CD4-positive, alpha-beta memory T cell (primary cell): Measurements from ENCODE around the gene NT5DC1. TPM values are rescaled to one million over a fixed set of nuclear protein-coding genes. Genes with fewer than 3 reads are reported as not detected.
A peak's percentile ranks its signal among the peaks of the same experiment; 100 is the strongest.

Source experiments
- CTCF ChIA-PET: fragments of 350-600 bp; sonication (Branson Sonifier 250); formaldehyde crosslinking; loops from one replicate; lab custom pipeline; 2021; ENCODE audit warnings: inconsistent platforms; ENCODE audit not compliant: partially characterized antibody; lab: Charles Lee
- POLR2A ChIA-PET: fragments of 350-600 bp; sonication (Branson Sonifier 250); formaldehyde crosslinking; loops from one replicate; lab custom pipeline; 2021; ENCODE audit not compliant: partially characterized antibody; lab: Charles Lee
- DNase-seq, 5 donors: peaks; one replicate each; pipeline versions ENCODE4 v3.0.0 to v3.0.0-alpha.2; 2020 to 2022; ENCODE audit warnings: mixed read lengths in 1 of 5
- H3K27ac ChIP-seq: one replicate; pipeline ENCODE4 v1.7.0; 2013; ENCODE audit warnings: low read depth, low read length
- H3K27me3 ChIP-seq: 2 replicates; pipeline ENCODE4 v1.7.0; 2013; ENCODE audit warnings: mild to moderate bottlenecking, low read length, moderate library complexity; ENCODE audit not compliant: insufficient read depth
- H3K36me3 ChIP-seq: 2 replicates; pipeline ENCODE4 v1.7.0; 2013; ENCODE audit warnings: mild to moderate bottlenecking, low read length, moderate library complexity; ENCODE audit not compliant: insufficient read depth
- H3K4me1 ChIP-seq: 2 replicates; pipeline ENCODE4 v1.7.0; 2013; ENCODE audit warnings: mild to moderate bottlenecking, low read length, moderate library complexity; ENCODE audit not compliant: insufficient read depth
- H3K4me3 ChIP-seq, 2 donors: one replicate each; pipeline ENCODE4 v1.7.0; 2013; ENCODE audit warnings: low read length in 2 of 2, mild to moderate bottlenecking in 1 of 2
- H3K9me3 ChIP-seq, 2 donors: one replicate each; pipeline ENCODE4 v1.7.0; 2013; ENCODE audit warnings: low read length in 2 of 2, control low read depth in 1 of 2; ENCODE audit not compliant: control insufficient read depth in 1 of 2
- H3K27ac Mint-ChIP-seq, 7 donors: one replicate each; pipeline ENCODE4 v1.8.0; 2020 to 2021; ENCODE audit warnings: mixed read lengths in 7 of 7, mild to moderate bottlenecking in 6 of 7, inconsistent platforms in 3 of 7, moderate library complexity in 3 of 7
- H3K27me3 Mint-ChIP-seq, 2 donors: one replicate each; pipeline ENCODE4 v1.8.0; 2020 to 2021; ENCODE audit warnings: mixed read lengths in 2 of 2
- H3K36me3 Mint-ChIP-seq, 2 donors: one replicate each; pipeline ENCODE4 v1.8.0; 2020 to 2021; ENCODE audit warnings: mixed read lengths in 2 of 2, inconsistent platforms in 1 of 2, mild to moderate bottlenecking in 1 of 2
- H3K4me1 Mint-ChIP-seq, 4 donors: one replicate each; pipeline ENCODE4 v1.8.0; 2020 to 2021; ENCODE audit warnings: mixed read lengths in 4 of 4, mild to moderate bottlenecking in 1 of 4
- H3K4me3 Mint-ChIP-seq, 8 donors: one replicate each; pipeline ENCODE4 v1.8.0; 2020 to 2021; ENCODE audit warnings: mixed read lengths in 8 of 8, mild to moderate bottlenecking in 7 of 8, moderate library complexity in 6 of 8, inconsistent platforms in 3 of 8
- H3K9me3 Mint-ChIP-seq, 8 donors: one replicate each; pipeline ENCODE4 v1.8.0; 2020 to 2021; ENCODE audit warnings: mixed read lengths in 8 of 8, mild to moderate bottlenecking in 5 of 8, inconsistent platforms in 3 of 8, moderate library complexity in 1 of 8
- intact Hi-C: fragments of 100-400 bp; cut with micrococcal nuclease; formaldehyde crosslinking; loops from one replicate; pipeline ENCODE4 v1.15.1; 2023
- polyA plus RNA-seq, 2 donors: library from polyadenylated mRNA; unstranded; fragments of 300-500 nt; fragmentation: Illumina TruSeq; gene quantifications; one replicate each; pipeline ENCODE4 v1.2.3, GENCODE V29; 2021
- total RNA-seq, 2 experiments: library from RNA; stranded (reverse); gene quantifications; one replicate each; pipeline ENCODE4 v1.2.3, GENCODE V29; 2021

Gene NT5DC1
- total and polyA plus RNA-seq, 4 experiments from 2014 or later: 50.5 to 78.4 (median 58.3) TPM

GRCh38 chr6:116255246-116255800 lies 154.7 kb downstream of the NT5DC1 start:
- DNase-seq: no peak
- Histone ChIP-seq H3K9me3 (no peaks in the 10 kb centered on the region), H3K4me3 (no peak overlapping the region), H3K4me1 (peaks cover 37% of the 10 kb centered on the region), H3K27ac (peak overlapping the region; percentile 97), H3K27me3 (no peaks in the 10 kb centered on the region), H3K36me3 (no peaks in the 10 kb centered on the region)
- ChIA-PET CTCF (interaction anchor here (1.0 to 5.3 kb wide), 5 partner anchors 14 to 317 kb away, joined by 3 to 28 read pairs (median 4); no protein-coding TSS in a partner anchor), POLR2A (interaction anchor here (1.8 to 4.6 kb wide), 4 partner anchors 17 to 316 kb away, joined by 6 to 79 read pairs (median 8); partner anchors contain the start of genes NT5DC1, RWDD1 and TSPYL1)
- peaks cover under 1 to 27% (median 14%) of the 10 kb centered on the region in 4 donors for H3K4me1 Mint-ChIP-seq
- H3K27ac Mint-ChIP-seq: no peak overlapping the region
- intact Hi-C loops: loop anchor here (10.0 kb wide), 1 partner anchor 151 kb away; the partner anchor contains the start of gene NT5DC1
- H3K27me3 Mint-ChIP-seq: no peaks in the 10 kb centered on the region
- no peaks in the 10 kb centered on the region for H3K9me3 Mint-ChIP-seq
- H3K4me3 Mint-ChIP-seq: no peak overlapping the region
- H3K36me3 Mint-ChIP-seq: peaks cover 6 to 8% of the 10 kb centered on the region in 2 donors

- ChIA-PET CTCF (interaction anchor here (5.3 kb wide), 1 partner anchor 13 kb away, joined by 28 read pairs; no protein-coding TSS in a partner anchor), POLR2A (interaction anchor here (1.1 to 2.0 kb wide), 2 partner anchors 23 to 314 kb away, joined by 4 to 7 read pairs; partner anchors contain the start of genes RWDD1 and TSPYL1)
- DNase-seq: no peak
- no peaks in the 10 kb centered on the region for H3K9me3 ChIP-seq
- no peak overlapping the region for H3K27ac ChIP-seq
- no peaks in the 10 kb centered on the region for H3K36me3 ChIP-seq
- intact Hi-C loops: loop anchor here (10.0 kb wide), 1 partner anchor 152 kb away; the partner anchor contains the start of gene NT5DC1
- no peak overlapping the region for H3K4me3 ChIP-seq
- Mint-ChIP-seq H3K9me3 (peaks cover 0 to 2% (median 0%) of the 10 kb centered on the region in 8 donors), H3K36me3 (peaks cover 10 to 17% of the 10 kb centered on the region in 2 donors), H3K27ac (peak overlapping the region in 1 of 7 donors; percentile 65), H3K27me3 (no peaks in the 10 kb centered on the region), H3K4me1 (peaks cover 11 to 24% (median 16%) of the 10 kb centered on the region in 4 donors), H3K4me3 (no peak overlapping the region)
- peaks cover 23% of the 10 kb centered on the region for H3K4me1 ChIP-seq
- H3K27me3 ChIP-seq: no peaks in the 10 kb centered on the region
Observed at GRCh38 chr6:116256694-116257093, 156.0 kb downstream of the NT5DC1 start.

- no peak overlapping the region for H3K4me3 ChIP-seq
- POLR2A ChIA-PET: no interaction called here
- H3K27ac ChIP-seq: no peak overlapping the region
- Mint-ChIP-seq H3K4me3 (no peak overlapping the region), H3K9me3 (peaks cover 0 to 19% (median 10%) of the 10 kb centered on the region in 8 donors), H3K36me3 (peaks cover 16 to 35% of the 10 kb centered on the region in 2 donors), H3K4me1 (peaks cover 14 to 19% (median 14%) of the 10 kb centered on the region in 4 donors), H3K27ac (no peak overlapping the region), H3K27me3 (no peaks in the 10 kb centered on the region)
- peaks cover 6% of the 10 kb centered on the region for H3K4me1 ChIP-seq
- intact Hi-C loops: loop anchor here (10.0 kb wide), 1 partner anchor 154 kb away; the partner anchor contains the start of gene NT5DC1
- no peaks in the 10 kb centered on the region for H3K9me3 ChIP-seq
- CTCF ChIA-PET: interaction anchor here (2.2 kb wide), 1 partner anchor 29 kb away, joined by 5 read pairs; no protein-coding TSS in a partner anchor
- H3K36me3 ChIP-seq: no peaks in the 10 kb centered on the region
- no peak for DNase-seq
- H3K27me3 ChIP-seq: no peaks in the 10 kb centered on the region
Observed at GRCh38 chr6:116258520-116258919, 157.9 kb downstream of the NT5DC1 start.

GRCh38 chr6:116263353-116263752 lies 162.7 kb downstream of the NT5DC1 start:
- no peak overlapping the region for H3K4me3 Mint-ChIP-seq
- Histone ChIP-seq H3K27ac (no peak overlapping the region), H3K9me3 (no peaks in the 10 kb centered on the region), H3K4me3 (no peak overlapping the region), H3K4me1 (peaks cover 2% of the 10 kb centered on the region), H3K36me3 (no peaks in the 10 kb centered on the region), H3K27me3 (no peaks in the 10 kb centered on the region)
- DNase-seq: no peak
- POLR2A ChIA-PET: interaction anchor here (1.9 kb wide), 1 partner anchor 16 kb away, joined by 6 read pairs; the partner anchor contains the start of gene TSPYL1
- H3K27ac Mint-ChIP-seq: peak overlapping the region in 1 of 7 donors; percentile 60
- H3K9me3 Mint-ChIP-seq: peaks cover 0 to 26% (median 17%) of the 10 kb centered on the region in 8 donors
- H3K4me1 Mint-ChIP-seq: peaks cover 15 to 26% (median 18%) of the 10 kb centered on the region in 4 donors
- H3K36me3 Mint-ChIP-seq: peaks cover 24 to 53% of the 10 kb centered on the region in 2 donors
- CTCF ChIA-PET: no interaction called here
- H3K27me3 Mint-ChIP-seq: no peaks in the 10 kb centered on the region
- intact Hi-C loops: no loop called here

GRCh38 chr6:116265041-116265829 lies 164.6 kb downstream of the NT5DC1 start:
- peaks cover 30 to 47% of the 10 kb centered on the region in 2 donors for H3K36me3 Mint-ChIP-seq
- peaks cover 0 to 26% (median 17%) of the 10 kb centered on the region in 8 donors for H3K9me3 Mint-ChIP-seq
- no peak overlapping the region for H3K4me3 Mint-ChIP-seq
- Histone ChIP-seq H3K27ac (no peak overlapping the region), H3K4me3 (no peak overlapping the region), H3K4me1 (peaks cover 10% of the 10 kb centered on the region), H3K27me3 (no peaks in the 10 kb centered on the region), H3K36me3 (no peaks in the 10 kb centered on the region), H3K9me3 (no peaks in the 10 kb centered on the region)
- intact Hi-C loops: no loop called here
- DNase-seq: peak in 1 of 5 donors; percentile 28
- H3K4me1 Mint-ChIP-seq: peaks cover 13 to 31% (median 21%) of the 10 kb centered on the region in 4 donors
- POLR2A ChIA-PET: interaction anchor here (1.9 kb wide), 1 partner anchor 14 kb away, joined by 6 read pairs; the partner anchor contains the start of gene TSPYL1
- no peak overlapping the region for H3K27ac Mint-ChIP-seq
- no peaks in the 10 kb centered on the region for H3K27me3 Mint-ChIP-seq
- CTCF ChIA-PET: interaction anchor here (0.9 to 1.0 kb wide), 2 partner anchors 270 kb away, joined by 3 read pairs; no protein-coding TSS in a partner anchor

- Histone ChIP-seq H3K4me3 (no peak overlapping the region), H3K36me3 (peaks cover 8% of the 10 kb centered on the region), H3K4me1 (peaks cover 10% of the 10 kb centered on the region), H3K27me3 (no peaks in the 10 kb centered on the region), H3K27ac (no peak overlapping the region), H3K9me3 (no peaks in the 10 kb centered on the region)
- ChIA-PET CTCF (interaction anchor here (0.9 to 5.6 kb wide), 6 partner anchors 12 to 275 kb away, joined by 3 to 49 read pairs (median 6); partner anchors contain the start of gene TSPYL4), POLR2A (interaction anchor here (0.9 to 1.3 kb wide), 2 partner anchors 13 kb away, joined by 4 read pairs; partner anchors contain the start of genes TSPYL1 and TSPYL4)
- H3K36me3 Mint-ChIP-seq: peaks cover 32 to 39% of the 10 kb centered on the region in 2 donors
- peaks cover 0 to 24% (median 16%) of the 10 kb centered on the region in 8 donors for H3K9me3 Mint-ChIP-seq
- intact Hi-C loops: no loop called here
- peak overlapping the region in 1 of 7 donors; percentile 70 for H3K27ac Mint-ChIP-seq
- DNase-seq: no peak
- H3K4me1 Mint-ChIP-seq: peaks cover 7 to 20% (median 11%) of the 10 kb centered on the region in 4 donors
- no peak overlapping the region for H3K4me3 Mint-ChIP-seq
- H3K27me3 Mint-ChIP-seq: no peaks in the 10 kb centered on the region
Observed at GRCh38 chr6:116266803-116267202, 166.2 kb downstream of the NT5DC1 start.
